Astrocyte of the hippocampus (primary cell): ENCODE measurements around the gene GALNTL6.

Experiments used
- DNase-seq: peaks from one replicate; pipeline ENCODE4 v3.0.0; 2011; ENCODE audit warnings: low read depth, low spot score

GALNTL6 gene

GRCh38 chr4:171812665-171813525, at the start of gene GALNTL6:
Gene GALNTL6, plus strand, starts transcription at chr4:171813404.
- DNase-seq: peak; percentile 58

DNA sequence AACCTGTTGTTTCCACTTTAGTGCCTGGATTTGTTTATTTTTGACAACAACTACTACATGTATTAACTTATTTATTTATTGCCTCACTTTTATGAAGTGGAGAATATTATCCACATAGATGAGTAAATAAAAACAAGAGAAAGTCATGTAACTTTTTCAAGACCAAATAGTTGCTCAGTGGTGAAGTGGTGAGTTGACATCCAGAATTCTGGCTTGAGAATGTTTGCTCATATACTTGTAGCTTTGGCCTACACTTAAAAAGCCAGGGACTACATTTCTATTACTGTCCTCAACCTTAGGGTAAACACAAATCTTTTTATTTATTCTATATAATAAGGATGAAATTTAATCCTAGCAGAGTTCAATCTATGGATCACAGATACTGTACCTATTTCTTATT, 47.7 kb upstream of the GALNTL6 start:
- no peak for DNase-seq

DNA sequence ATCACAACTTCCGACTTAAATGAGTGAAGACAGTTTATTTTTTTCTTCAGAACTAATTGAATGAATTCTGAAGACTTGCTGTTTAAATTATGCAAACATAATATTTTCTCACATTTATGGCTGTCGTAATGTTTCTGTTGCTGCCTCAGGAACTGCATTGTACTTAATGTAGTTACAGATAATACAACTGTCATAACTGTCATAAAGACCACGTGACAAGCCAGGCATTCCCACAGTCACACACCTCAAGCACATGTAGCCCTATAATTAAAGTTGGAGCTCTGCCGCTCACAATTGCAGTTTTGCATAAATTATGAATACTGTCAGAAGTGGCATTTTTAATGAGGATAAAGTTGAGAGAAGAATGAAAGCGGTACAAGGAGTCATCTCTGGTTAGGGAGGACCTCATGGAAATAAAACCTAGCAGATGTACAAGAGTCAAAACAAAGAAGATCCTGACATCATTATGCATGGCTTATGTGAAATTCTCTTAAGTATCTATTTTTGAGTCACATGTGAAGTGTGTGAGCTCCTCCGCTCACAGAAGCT, 38.5 kb upstream of the GALNTL6 start:
- DNase-seq: no peak

DNA sequence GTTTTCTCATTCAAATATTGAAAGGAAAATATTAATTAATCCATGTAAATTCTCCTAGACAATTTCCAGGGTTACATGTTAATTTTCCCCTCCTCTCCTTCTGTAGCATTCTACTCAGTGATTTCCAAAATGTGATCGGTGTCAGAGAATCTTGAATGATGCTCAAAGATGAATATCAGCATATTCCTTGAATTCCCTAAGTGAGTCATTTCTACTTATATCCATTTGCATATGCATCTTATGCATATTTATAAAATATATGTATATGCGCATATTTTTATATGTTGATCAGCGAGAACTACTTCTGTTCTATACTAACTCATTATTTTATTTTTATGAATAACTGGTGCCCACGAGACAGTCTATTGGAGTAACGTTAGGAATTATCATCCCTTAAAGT, 33.9 kb upstream of the GALNTL6 start:
- DNase-seq: no peak

- no peak for DNase-seq
Observed at GRCh38 chr4:171785388-171785787, 27.8 kb upstream of the GALNTL6 start.

GRCh38 chr4:171793723-171794122, 19.5 kb upstream of the GALNTL6 start:
- DNase-seq: no peak

DNA sequence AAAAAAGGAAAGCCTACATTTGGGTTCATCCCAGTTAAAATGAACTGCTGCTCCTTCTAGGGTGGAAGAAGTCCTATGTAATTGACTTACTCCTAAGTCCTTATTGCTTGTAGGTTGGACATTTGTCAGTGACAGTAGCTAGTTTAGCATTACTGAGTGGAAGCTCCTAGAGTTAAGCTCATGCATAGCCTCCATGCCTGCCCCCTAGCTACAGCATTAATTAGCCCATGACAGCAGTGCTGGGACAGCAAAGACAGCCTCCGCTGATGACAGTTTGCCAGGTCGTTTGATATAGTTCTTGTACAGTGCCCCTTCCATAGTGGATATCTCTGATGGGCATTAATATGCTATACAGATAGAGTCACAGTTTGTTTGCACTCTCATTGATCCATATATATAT, 18.7 kb upstream of the GALNTL6 start:
- no peak for DNase-seq

DNA sequence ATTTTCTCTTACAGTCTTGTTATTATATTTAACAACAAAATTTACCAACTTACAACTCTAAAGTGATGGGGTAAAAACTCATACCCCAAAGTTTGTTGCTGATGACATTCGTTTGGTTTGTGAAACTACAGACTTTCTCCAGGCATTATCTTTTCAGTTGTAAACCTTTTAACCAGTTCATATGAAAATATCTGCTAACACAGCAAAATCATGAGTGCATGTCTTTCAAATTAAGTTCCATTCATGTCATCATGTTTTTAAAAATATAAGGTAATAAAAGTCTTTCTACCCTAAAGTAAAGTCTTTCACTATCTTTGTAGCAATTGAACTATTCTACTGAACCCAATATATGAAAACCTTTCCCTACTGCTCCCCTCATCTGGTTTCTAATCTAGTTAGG, 3.4 kb upstream of the GALNTL6 start:
- DNase-seq: no peak

DNA sequence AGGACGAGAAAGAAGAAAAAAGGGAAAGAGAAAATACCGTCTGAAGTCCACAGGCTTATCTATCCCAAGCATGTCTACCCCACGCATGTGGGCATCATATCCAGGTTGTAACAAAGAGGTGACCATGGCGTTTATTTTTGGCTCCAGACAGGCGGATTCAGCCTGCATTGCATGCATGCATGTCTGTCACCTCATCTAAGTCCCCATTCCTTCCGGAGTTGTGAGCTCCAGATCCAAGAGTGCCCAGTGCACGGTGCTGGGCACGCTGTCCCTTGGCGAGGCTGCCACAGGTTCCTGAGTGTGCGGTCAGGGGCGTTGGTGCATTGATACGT, 905 bp upstream of the GALNTL6 start:
- no peak for DNase-seq

DNA sequence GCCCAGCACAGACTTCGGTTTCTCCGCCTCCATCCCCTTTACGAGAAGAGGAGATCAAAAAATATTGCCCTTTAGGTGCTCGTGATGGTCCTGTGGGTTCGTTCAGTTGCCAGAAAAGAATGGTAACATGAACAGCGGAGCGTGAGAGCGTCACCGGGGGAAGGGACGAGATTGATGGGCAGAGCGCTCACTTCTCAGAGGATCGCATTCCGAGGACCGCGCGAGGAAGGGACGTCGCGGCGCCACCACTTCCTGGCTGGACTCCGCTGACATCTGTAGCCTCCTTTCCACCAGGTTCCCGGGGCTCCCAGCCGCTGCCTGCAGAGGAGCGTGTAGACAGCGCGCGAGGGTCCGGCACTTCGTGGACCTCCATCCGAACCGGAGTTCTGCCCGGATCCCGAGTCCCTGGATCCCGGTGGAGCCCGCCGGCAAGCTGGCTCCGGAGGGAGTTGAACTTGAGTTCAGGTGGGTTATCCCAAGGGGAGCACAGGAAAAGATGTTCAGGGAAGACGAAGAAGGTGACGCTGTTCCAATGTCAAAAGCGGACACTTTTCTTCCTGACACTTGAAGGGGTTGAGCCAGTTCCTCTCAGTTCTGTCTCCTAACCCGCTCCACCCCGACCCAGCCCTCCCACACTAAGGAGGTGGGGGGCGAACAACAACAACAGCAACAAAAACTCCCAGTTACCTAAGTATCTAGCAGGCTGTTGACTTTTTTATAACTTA, 484 bp downstream of the GALNTL6 start:
- DNase-seq: peak; percentile 45

DNA sequence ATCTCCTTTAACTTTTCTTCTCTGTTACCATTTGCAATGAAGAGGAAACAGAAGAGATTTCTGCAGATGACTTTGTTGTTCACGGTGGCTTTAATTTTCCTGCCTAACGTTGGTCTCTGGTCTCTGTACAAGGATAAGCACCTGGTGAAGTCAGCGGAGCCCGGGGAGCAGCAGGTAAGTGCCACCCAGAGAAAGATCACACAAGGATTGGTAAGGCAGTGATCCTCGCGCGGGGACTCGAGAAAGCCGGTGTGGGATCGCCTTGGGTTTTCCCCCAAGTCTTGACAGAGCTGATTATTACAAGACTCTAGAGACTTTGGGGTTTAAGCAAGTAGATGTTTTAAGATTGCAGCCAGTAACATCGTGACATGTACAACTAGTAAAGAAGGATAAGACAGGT, 1.3 kb downstream of the GALNTL6 start:
- no peak for DNase-seq

DNA sequence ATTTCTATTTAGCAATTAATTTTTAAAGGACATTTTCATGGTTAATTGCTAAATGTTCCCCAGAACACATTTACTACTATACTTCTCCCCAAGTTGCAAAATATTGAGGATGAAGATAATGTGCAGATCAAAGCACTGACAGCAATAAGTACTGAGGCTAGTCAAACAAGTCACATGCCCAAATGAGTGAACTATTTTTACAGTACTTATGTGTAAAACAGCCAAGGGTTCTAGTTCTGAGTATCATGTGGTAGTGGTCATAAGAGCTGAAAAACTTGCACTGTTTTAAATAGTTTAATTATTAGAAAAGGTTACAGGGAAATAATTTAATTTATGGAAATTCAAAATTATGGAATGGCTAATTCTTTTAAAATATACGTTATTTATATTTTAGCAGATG, 3.8 kb downstream of the GALNTL6 start:
- no peak for DNase-seq

DNA sequence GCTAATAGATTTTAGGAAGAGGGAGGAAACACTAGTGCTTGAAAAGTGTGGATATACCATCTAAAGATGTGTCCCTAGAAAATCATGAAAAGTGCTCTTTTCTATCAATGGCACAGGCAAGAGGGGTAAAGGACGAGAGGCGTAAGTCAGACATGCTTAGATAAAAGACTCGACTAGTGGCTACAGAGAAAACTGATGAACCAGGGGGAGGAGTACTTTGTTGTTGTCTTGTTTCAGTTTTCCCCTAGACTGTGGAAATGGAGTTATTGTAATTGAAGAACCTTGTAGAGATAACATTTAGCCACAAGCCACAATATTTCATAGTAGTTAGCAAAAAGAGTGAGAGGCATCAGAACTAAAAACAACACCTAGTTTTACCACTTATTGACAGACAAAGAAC, 21.4 kb downstream of the GALNTL6 start:
- no peak for DNase-seq

- DNase-seq: no peak
Observed at GRCh38 chr4:171843456-171843855, 30.3 kb downstream of the GALNTL6 start.

- DNase-seq: peak; percentile 68
Observed at GRCh38 chr4:171846232-171846631, 33.0 kb downstream of the GALNTL6 start.

DNA sequence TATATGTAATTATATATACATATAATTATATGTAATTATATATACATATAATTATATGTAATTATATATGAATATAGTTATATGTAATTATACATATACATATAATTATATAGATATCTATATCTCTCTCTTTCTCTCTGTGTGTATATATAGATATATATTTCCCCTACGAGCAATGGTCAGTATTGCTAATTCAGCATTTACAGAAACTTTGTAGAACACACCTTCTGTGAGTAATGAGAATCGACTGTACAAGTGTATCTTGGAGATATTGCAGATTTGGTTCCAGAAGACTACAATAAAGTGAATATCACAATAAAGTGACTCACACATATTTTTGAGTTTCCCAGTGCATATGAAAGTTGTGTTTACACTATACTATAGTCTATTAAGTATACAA, 33.7 kb downstream of the GALNTL6 start:
- no peak for DNase-seq

- DNase-seq: no peak
Observed at GRCh38 chr4:171847751-171848150, 34.5 kb downstream of the GALNTL6 start.

- DNase-seq: no peak
Observed at GRCh38 chr4:171849686-171850222, 36.5 kb downstream of the GALNTL6 start.

DNA sequence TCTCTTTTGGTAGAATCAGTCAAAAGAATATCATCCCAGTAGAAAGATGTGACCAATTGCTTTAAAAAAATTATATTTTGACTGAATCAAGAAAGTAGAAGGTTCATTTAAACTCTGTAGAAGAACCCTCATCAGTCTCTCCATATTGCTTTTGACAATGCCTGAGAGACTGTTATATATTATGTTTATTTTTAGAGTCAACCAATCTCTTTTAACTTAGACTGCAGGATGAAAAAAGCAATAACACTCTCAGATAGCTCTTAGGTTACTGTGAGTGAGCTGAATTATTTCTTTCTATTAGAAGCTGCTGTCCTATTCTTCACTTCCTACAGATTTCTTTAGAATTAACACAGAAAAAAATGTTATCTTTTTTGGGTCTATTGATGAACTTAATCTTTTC, 38.1 kb downstream of the GALNTL6 start:
- DNase-seq: no peak

GRCh38 chr4:171857302-171858012, 44.3 kb downstream of the GALNTL6 start:
- DNase-seq: peak; percentile 55

DNA sequence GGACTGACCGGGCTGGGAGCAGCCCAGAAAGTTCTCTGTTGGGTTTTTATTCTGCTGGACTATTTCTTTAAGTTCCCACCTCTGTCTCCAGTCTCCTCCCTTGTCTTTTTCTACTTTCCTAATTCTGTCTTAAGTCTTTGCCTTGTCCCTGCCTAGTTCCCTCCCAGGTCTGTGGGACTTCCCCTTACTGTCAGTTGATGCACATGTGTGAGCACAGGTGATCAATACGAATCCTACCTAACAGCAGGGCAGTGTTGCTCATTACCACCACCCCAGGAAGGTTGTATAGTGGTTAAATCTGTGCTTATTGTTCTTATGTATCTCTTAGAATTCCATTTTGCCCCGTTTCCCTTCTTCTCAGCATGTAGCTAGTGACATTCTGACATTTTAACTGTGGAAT, 62.1 kb downstream of the GALNTL6 start:
- no peak for DNase-seq

GRCh38 chr4:171876636-171877035, 63.4 kb downstream of the GALNTL6 start:
- no peak for DNase-seq
